ENCODE results near the gene APOC1.
"Not testable (repeated sequence)": the region's sequence is repeated elsewhere in the genome, so short reads cannot be mapped to it uniquely, and the experiment has no call there.

The APOC1 gene

DNA sequence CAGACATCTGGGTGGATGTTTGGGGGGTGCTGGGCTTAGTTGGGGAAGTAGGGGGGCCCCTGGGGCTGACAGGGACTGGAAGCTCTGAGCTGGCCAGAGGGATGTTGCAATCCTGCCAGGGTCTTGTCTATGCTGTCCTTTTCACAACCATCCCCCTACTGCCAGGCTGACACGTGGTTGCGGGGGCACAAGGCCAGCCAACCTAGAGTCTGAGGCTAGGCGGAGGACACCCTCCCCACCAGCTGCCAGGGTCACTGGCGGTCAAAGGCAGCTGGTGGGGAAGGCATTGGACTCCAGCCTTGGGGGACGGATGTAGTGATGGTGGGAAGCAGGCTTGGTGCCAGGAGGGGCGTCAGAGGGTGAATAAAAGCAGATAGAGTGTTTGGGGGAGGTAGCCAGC, 1.6 kb upstream of the APOC1 start:
- DNase-seq (ENCODE audit: low read depth in 2 of 2), result no peak

DNA sequence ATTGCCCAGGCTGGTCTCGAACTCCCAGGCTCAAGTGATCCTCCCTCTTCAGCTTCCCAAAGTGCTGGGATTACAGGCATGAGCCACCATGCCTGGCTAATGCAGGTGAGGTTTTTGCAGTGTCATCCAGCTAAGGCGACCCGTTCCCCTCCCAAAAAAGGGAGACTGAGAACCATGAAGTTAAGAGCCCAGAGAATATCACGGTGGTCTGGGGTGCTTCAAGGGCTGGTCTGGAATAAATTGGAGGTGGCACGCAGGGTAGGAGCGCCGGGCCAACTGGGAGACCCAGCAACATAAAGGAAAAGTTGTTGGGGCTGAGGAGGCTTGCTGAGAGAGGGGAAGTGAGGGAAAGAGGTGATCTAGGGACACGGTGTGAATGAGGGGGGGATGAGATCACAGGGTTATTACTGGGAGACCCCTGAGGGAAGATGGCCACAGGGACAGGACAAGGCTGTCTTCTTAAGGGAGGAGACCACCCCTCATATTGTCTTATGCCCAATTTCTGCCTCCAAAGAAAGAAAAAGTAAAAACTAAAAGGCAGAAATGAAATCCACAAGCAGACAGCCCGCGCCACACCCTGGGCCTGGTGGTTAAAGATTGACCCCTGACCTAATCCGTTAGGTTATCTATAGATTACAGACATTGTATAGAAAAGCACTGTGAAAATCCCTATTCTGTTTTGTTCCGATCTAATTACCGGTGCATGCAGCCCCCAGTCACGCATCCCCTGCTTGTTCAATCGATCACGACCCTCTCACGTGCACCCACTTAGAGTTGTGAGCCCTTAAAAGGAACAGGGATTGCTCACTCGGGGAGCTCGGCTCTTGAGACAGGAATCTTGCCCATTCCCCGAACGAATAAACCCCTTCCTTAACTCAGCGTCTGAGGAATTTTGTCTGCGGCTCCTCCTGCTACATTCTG, 636 bp upstream of the APOC1 start:
- not testable (repeated sequence) for DNase-seq (ENCODE audit: low read depth in 2 of 2)

DNA sequence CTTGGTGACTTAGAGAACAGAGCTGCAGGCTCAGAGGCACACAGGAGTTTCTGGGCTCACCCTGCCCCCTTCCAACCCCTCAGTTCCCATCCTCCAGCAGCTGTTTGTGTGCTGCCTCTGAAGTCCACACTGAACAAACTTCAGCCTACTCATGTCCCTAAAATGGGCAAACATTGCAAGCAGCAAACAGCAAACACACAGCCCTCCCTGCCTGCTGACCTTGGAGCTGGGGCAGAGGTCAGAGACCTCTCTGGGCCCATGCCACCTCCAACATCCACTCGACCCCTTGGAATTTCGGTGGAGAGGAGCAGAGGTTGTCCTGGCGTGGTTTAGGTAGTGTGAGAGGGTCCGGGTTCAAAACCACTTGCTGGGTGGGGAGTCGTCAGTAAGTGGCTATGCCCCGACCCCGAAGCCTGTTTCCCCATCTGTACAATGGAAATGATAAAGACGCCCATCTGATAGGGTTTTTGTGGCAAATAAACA, 9.9 kb downstream of the APOC1 start:
- no peak for DNase-seq (ENCODE audit: low read depth in 2 of 2)

DNA sequence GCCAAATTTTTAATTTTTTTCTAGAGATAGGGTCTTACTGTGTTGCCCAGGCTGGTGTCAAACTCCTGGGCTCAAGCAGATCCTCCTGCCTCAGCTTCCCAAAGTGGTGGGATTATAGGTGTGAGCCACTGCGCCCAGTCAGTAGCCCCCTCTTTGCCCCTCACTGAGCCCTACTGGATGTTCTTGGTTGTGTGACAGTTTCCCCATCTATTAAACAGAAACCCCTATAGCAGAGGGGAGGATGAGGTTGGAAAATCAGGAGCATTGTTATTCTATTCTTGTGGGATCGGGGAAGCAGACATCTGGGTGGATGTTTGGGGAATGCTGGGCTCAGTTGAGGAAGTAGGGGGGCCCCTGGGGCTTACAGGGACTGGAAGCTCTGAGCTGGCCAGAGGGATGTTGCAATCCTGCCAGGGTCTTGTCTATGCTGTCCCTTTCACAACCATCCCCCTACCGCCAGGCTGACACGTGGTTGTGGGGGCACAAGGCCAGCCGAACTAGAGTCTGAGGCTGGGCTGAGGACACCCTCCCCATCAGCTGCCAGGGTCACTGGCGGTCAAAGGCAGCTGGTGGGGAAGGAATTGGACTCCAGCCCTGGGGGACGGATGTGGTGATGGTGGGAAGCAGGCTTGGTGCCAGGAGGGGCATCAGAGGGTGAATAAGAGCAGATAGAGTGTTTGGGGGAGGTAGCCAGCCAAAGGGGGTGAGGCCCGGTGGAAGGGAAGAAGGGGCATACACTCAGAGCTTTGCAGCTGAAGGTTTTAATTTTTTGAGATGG, 10.9 kb downstream of the APOC1 start:
- DNase-seq (ENCODE audit: low read depth in 2 of 2), result no peak

DNA sequence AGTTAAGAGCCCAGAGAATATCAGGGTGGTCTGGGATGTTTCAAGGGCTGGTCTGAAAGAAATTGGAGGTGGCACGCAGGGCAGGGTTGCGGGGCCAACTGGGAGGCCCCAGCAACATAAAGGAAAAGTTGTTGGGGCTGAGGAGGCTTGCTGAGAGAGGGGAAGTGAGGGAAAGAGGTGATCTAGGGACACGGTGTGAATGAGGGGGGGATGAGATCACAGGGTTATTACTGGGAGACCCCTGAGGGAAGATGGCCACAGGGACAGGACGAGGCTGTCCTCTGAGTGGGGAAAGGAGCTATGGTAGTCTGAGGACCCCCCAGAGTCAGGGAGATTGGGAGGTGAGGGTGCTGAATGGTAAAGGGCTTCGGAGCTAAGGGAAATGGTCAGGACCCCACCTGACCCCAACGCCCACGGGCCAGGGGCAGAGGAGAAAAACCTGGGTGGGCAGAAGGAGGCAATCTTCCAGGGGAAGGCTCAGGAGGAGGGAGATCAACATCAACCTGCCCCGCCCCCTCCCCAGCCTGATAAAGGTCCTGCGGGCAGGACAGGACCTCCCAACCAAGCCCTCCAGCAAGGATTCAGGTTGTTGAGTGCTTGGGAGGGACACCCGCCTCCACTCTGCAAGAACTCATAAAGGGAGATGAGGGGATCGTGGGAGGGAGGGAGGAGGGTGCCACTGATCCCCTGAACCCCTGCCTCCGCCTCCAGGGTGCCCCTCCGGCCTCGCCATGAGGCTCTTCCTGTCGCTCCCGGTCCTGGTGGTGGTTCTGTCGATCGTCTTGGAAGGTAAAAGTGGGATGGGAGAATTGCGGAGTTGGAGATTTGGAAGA, 12.1 kb downstream of the APOC1 start:
- not testable (repeated sequence) for DNase-seq (ENCODE audit: low read depth in 2 of 2)

DNA sequence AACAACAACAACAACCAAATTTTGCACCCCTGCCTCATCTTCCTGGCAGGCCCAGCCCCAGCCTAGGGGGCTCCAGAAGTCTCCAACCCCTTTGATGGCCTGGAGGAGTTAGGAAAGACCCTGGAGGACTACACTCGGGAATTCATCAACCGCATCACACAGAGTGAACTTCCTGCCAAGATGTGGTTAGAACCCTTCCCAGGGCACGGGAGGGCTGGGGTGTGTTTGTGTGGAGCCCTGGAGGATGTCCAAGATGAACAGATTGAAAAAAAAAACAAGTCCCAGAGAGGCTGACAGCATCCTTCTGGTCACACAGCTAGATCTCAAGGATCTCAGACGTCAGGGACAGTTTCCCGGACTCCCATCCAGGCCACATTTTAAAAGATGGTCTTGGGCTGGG, 13.3 kb downstream of the APOC1 start:
- no peak for DNase-seq (ENCODE audit: low read depth in 2 of 2)

DNA sequence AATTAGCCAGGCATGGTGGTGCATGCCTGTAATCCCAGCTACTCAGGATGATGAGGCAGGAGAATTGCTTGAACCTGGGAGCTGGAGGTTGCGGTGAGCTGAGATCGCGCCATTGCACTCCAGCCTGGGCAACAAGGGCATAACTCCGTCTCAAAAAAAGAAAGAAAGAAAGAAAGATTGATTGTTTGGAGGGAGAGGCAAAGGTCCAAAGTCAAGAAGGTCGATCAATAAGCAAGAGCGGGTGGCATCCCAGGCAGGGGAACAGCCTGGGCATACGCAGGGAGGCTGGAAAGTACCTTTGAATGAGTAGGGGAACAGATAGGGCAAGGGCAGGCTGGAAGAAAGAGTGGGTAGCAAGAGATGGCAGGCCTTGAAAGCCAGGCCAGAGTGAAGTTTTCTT, 15.7 kb downstream of the APOC1 start:
- no peak for DNase-seq (ENCODE audit: low read depth in 2 of 2)

DNA sequence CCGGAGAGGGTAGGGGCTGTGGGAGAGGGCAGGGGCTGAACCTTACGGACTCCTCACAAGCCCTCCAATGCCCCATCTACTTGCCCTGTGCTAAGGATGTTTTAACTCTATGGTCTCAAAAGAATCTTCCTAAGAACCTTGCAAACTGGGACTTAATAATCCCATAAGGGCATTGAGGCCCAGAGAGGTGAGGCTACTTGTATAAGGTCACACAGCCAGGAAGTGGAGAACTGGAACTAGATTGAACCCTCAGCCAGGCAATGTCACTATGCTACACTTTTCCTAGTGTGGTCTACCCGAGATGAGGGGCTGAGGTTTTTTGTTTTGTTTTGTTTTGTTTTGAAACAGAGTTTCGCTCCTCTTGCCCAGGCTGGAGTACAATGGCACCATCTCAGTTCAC, 17.1 kb downstream of the APOC1 start:
- no peak for DNase-seq (ENCODE audit: low read depth in 2 of 2)

DNA sequence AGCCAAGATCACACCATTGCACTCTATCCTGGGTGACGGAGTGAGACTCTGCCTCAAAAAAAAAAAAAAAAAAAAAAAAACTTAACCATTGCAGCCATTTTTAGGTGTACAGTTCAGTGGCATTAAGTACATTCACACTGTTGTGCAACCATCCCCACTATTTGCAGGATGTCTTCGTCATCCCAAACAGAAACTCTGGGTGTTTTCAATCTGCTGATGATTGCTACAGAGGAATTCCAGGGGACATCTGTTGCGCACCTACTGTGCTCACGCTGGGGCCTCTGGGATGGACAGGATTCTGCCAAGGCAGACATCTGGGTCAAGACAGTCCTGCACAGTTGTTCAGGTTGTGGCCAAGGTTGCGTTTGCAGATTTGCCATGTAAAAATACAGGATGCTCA, 25.3 kb downstream of the APOC1 start:
- DNase-seq (ENCODE audit: low read depth in 2 of 2), result no peak

DNA sequence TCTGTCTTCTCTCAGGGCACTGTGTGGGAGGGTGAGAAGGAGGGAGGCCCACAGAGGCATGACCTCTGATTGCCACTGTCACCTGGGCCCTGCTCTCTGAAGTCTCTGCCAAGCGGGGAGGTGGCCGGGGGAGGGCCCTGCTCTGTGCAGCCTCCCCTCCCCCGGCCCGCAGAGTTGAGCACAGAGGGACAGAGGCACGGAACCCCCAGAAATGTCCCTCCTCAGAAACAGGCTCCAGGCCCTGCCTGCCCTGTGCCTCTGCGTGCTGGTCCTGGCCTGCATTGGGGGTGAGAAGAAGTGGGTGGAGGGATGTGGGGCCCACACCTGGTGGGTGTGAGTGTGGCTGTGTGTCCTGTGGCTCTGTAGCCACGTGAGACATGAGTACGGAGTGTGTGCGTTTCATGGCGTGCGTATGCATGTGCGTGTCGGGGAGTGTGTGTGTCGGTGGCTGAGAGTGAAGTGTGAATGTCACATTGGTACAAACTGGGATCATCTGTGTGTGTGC, 27.7 kb downstream of the APOC1 start, which contains the start of gene APOC4:
Gene APOC4, plus strand, starts transcription at position 171 of the 505 bp plus-strand sequence. Its CDS starts 41 bp downstream, at position 212.
- no peak for DNase-seq (ENCODE audit: low read depth in 2 of 2)

DNA sequence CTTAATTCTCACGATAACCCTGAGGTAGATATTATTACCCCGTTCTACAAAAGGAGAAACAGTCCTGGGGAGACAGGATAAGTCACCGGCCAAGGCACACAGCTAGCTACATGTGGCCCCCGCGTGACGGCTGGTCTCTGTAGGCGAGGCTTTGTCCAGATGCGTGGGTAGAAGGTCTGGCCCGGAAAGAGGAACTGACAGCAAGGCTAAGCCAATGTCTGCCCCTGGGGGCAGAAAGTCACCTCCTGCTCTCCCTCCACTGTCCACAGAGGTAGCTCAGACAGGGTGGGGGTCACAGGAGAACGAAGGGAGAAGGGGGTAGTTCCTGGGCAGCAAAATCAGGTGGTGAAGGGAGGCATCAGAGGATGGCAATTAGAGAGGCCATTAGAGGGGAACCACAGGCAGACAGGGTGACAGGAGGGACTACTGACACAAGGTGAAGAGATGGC, 29.4 kb downstream of the APOC1 start:
- no peak for DNase-seq (ENCODE audit: low read depth in 2 of 2)

DNA sequence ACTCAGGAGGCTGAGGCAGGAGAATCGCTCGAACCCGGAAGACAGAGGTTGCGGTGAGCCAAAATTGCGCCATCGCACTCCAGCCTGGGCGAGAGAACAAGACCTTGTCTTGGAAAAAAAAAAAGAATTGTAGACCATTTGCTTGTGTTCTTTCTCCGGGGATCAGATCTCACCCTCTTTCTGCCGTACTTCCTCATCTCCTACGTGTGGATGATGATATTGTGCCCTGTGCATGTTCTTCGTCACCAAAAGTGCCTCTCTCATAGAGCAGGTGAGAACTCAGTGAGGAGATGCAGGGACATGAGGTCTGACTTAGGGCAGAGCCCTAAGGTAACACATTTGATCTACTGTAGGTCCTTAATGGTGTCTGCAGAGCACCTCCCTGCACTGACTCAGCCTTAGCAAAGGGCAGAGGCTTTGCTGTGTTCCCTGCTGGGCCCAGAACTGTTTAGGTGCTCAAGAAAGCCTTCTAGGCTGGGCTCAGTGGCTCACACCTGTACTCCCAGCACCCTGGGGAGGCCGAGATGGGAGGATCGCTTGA, 32.7 kb downstream of the APOC1 start:
- no peak for DNase-seq (ENCODE audit: low read depth in 2 of 2)

DNA sequence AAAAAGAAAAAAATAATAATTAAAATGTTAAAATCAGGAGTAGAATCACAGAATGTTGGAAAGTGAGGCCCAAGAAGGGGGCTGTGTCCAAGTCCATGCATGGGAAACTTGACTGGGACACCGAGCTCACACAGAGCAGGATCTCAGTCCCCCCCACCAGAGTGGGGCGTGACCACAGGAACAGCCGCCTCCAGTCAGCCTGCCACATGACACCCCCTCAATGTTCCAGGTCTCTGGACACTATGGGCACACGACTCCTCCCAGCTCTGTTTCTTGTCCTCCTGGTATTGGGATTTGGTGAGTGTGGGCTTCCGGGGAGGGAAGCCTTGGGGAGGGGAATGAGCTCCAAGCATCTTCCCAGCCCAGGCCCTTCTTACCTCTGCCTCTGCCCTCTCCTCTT, 33.8 kb downstream of the APOC1 start:
- DNase-seq (ENCODE audit: low read depth in 2 of 2), result no peak

DNA sequence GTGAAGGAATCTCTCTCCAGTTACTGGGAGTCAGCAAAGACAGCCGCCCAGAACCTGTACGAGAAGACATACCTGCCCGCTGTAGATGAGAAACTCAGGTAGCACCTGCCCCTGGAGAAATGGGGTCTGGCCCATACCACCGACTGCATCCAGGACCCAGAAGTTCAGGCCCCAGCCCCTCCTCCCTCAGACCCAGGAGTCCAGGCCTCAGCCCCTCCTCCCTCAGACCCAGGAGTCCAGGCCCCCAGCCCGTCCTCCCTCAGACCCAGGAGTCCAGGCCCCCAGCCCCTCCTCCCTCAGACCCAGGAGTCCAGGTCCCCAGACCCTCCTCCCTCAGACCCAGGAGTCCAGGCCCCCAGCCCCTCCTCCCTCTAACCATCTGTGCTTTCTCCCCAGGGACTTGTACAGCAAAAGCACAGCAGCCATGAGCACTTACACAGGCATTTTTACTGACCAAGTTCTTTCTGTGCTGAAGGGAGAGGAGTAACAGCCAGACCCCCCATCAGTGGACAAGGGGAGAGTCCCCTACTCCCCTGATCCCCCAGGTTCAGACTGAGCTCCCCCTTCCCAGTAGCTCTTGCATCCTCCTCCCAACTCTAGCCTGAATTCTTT, 34.5 kb downstream of the APOC1 start:
- no peak for DNase-seq (ENCODE audit: low read depth in 2 of 2)

DNA sequence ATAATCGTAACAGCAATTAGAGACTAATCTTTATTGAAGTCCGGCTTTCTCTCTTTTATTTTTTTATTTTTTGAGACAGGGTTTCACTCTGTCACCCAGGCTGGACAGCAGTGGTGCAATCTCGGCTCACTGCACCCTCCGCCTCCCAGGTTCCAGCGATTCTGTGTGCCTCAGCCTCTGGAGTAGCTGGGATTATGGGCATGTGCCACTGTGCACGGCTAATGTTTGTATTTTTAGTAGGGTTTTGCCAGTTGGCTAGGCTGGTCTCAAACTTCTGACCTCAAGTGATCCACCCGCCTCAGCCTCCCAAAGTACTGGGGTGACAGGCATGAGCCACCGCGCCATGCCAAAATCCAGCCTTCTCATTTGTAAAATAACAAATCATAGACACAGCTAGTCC, 35.1 kb downstream of the APOC1 start:
- DNase-seq (ENCODE audit: low read depth in 2 of 2), result no peak

DNA sequence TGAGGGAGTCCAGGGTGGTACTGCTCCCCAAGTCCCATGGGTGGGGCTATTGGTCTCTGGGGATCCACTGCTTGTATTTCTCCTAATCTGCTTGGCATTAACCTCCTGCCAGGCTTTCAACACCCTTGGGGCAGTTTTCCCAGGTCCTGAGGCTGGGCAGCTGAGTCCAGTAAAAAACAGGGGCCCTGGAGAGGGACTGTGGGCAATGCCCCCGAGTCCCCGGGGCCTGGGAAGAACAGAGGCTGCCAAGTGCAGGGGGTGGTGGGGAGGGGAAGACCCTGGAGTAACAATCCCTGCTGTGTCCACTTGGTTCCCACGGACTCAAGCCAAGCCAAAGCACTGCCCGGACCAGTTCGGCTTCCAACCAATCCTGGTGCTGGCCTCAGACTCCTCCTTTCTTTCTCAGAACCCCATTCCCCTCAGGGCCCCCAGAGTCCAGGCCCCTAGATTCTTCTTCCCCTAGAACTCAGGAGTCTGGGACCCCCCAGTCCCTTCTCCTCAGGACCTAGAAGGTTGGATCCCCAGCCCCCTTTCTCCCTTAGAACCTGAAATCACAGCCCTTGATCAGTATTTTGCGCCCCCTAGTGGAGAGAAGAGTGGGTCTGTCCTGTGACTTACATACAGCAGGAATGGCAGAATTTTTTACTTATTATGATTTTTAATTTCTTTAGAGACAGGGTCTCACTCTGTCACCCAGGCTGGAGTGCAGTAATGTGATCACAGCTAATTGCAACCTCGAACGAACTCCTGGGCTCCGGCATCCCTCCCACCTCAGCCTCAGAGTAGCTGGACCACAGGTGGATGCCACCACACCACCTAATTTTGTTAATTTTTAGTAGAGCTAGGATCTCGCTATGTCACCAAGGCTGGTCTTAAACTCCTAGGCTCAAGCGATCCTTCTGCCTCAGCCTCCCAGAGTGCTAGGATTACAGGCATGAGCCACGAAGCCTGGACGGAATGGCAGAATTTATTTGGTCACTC, 37.1 kb downstream of the APOC1 start:
- DNase-seq (ENCODE audit: low read depth in 2 of 2), result peak in 1 of 2 donors; percentile 42

DNA sequence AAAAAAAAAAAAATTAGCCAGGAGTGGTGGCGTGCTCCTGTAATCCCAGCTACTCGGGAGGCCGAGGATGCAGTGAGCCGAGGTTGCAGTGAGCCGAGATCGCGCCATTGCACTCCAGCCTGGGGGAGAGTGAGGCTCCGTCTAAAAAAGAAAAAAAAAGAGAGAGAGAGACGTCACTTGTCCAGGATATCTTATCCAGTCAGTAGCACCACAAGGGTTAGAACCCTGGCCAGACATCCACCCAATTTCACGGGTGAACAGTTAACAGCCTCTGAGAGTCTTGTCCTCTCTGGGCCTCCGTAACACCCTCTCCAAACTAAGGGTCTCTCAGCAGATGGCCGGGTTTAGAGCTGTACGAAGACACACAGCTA, 39.9 kb downstream of the APOC1 start:
- DNase-seq (ENCODE audit: low read depth in 2 of 2), result no peak

DNA sequence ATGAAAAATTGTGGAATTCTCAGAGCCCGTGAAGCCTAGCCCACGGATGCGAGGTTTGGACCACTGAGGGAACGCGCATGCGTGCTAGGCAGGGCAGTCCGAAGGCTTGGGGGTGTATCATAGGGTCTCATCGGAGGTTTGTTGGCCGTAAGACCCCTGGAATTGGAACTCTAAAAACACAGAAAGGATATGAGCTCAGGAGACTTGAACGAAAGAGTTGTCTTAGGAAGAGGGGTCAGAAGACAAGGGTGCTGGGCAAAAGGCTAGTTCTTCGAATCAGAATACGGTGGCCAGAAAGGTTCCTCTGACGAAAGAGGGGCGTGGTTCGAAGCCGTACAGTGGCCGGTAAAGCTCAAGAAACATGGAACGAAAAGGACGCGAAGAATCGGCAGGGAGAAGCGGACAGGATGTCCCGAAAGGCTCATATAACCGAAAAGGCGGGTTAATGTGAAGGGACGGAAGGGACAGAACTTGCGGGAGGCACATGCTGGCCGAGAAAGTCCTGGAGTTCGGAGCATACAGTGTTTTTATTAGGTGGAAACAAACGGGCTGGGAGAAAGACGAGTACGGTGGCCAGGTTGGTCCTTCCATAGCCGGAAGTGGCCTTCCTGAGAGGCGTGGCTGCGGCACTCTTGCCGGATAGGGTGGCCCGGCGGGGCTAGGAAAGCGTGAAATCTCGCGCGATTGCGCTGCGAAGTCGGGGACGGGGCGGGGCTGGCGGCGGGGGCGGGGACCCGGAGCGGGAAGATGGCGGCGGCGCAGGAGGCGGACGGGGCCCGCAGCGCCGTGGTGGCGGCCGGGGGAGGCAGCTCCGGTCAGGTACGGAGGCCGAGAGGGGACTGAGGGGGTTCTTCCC, 40.5 kb downstream of the APOC1 start, which contains the start of gene CLPTM1:
Gene CLPTM1, plus strand, starts transcription at position 732 of the 856 bp plus-strand sequence. Its CDS starts 16 bp downstream, at position 748.
- DNase-seq (ENCODE audit: low read depth in 2 of 2), result peak; percentile 92 to 93

Data from stimulated activated CD8-positive, alpha-beta memory T cell treated with anti-CD3 and anti-CD28 coated beads, Interleukin-15, amount 100 ng/mL, for 4 hours (primary cell).